AG09309 (cell line): ENCODE results near the gene SPATA33.

ENCODE experiments used
- DNase-seq: peaks from one replicate; pipeline ENCODE4 v3.0.0-alpha.2; 2010; ENCODE audit warnings: low read depth
- H3K4me3 ChIP-seq: 2 replicates; pipeline ENCODE4 v1.5.1; 2011; ENCODE audit warnings: mild to moderate bottlenecking, low read depth, low read length, moderate library complexity; ENCODE audit not compliant: control insufficient read depth
- TF ChIP-seq, protein P1 (sequence below): IDR thresholded peaks from 2 replicates; pipeline ENCODE4 v1.5.1; 2011; ENCODE audit warnings: mild to moderate bottlenecking, low read depth, low read length, inconsistent platforms; ENCODE audit not compliant: insufficient read depth, control insufficient read depth; ENCODE audit errors: missing control alignments

The SPATA33 gene

DNA sequence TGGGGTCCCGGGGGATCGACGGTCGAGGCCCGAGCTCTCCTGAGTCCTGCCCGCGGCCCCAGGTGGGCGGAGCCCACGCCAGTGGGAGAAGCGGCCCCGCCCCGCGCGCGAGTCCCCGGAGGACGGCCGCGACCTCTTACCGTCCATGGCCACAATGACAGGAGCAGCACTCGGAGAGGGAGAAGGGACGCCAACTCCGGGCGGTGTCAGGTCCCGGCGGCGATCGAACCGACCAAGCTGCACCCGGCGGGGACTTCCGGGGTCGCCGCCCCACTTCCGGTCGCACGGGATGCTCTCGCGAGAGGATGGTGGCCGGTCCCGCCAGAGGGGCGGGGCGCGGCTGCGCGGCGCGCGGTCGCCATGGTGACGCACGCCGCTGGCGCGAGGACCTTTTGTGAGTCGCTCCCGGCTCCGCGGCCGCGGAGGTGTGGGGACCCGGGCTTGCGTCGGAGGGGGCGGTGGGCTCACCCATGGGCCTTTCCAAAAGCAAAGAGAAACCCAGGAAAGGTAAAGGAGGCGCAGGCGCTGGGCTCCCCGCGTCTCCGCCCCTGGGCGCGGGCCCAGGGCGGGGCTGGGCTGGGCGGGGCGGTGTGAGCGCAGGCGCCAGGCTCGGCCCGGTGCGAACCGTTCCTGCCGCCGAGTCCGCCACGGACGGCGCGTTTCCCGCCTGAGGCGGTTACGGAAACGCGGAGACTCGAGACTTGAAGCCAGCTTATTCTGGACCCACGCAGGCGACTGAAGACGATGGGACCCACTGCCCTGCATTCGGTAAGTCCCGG, at the start of gene SPATA33, which contains the start of gene CHMP1A:
TSS of gene SPATA33 (plus strand) at position 395 of the 779 bp plus-strand sequence. CDS start at position 471, 76 bp downstream.
TSS of gene CHMP1A (minus strand) at position 267 of the 779 bp plus-strand sequence. CDS start at position 147, 120 bp downstream.
- H3K4me3 ChIP-seq, result peak within 1 kb of the TSS; percentile 86
- TF ChIP-seq, protein P1, sequence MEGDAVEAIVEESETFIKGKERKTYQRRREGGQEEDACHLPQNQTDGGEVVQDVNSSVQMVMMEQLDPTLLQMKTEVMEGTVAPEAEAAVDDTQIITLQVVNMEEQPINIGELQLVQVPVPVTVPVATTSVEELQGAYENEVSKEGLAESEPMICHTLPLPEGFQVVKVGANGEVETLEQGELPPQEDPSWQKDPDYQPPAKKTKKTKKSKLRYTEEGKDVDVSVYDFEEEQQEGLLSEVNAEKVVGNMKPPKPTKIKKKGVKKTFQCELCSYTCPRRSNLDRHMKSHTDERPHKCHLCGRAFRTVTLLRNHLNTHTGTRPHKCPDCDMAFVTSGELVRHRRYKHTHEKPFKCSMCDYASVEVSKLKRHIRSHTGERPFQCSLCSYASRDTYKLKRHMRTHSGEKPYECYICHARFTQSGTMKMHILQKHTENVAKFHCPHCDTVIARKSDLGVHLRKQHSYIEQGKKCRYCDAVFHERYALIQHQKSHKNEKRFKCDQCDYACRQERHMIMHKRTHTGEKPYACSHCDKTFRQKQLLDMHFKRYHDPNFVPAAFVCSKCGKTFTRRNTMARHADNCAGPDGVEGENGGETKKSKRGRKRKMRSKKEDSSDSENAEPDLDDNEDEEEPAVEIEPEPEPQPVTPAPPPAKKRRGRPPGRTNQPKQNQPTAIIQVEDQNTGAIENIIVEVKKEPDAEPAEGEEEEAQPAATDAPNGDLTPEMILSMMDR, result no peak
- DNase-seq, result no peak

DNA sequence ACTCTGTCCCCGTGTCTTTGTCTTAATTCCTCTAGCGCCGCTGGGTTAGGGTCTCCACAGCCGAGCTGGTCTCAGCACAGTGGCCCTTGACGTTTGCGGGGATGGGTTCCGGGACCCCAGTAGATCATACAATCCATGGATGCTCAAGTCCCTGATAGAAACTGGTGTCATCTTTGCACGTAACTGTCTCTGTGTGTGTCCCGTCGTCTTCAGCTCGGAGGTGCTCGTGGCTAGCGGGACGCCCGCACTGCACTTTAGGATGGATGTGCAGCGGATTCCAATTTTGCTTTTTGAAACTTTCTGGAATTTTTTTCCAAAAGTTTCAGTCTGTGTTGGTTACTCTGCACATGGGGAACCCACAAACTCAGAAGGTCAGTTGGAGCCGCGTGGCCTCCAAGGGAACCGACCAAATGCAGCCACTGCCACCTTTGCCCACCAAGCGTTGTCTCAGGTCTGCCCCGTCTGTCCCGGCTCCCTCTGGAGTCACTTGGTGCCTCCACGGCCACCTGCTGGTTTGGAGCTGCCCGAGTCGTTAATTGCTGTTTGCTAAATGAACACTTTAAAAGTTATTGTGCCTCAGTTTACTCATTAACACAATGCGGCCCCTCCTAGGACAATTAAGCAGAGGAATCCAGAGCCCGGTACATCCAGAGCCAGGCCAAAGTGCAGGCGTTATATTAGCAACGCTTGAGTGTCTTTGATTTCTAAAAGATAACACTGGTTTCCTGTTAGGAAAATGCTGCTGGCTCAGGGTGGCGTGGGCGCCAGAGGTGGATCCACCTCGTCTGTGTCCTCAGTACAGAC, 49.5 kb upstream of the SPATA33 start:
- H3K4me3 ChIP-seq, result no peak overlapping the region
- TF ChIP-seq, protein P1, result no peak
- no peak for DNase-seq

DNA sequence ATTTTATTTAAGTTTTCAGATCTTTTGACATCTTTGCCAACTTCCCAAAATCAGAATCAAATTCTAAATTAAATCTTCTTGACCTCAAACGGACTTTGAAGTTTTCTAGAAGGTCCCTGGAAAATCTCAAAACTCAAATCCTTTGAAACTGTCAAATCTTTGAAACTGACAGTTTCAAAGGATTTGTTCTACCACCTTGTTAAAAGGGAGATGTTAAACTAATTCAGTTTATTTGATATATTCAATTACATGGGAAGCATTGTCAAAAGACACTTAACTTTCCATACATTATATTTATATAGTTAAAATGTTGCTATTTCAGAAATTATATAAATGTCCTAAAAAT, 47.6 kb upstream of the SPATA33 start:
- no peak for DNase-seq
- TF ChIP-seq, protein P1, result no peak
- no peak overlapping the region for H3K4me3 ChIP-seq

DNA sequence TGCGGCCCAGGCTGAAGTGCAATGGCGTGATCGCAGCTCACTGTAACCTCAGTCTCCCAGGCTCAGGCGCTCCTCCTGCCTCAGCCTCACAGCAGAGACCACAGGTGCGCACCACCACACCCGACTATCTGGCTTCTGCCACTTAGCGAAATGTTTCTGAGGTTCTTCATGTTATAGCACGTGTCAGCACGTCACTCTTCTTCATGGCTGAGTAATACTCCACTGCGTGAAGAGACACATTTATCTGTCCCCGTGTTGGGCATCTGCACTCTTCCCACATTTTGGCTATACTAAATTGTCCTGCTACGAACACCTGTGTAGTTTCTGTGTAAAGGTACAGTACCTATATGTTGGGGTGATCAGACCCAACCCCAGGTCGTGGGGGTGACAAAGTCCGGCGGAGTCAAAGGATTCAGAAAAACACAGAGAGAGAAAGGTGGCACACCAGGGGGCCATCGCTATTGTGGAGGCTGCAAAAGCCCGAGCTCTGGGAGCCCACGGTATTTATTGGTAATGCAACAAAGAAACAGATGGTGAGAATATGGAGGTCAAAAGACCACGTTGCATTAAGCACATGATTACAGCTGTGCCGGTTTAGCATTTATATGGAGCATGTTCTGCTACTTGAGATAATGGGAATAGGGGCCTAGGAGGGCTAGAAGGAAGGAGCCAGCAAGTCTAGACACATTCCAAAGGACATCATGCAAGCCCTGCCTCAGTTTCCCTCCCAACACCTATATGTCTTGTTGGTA, 45.0 kb upstream of the SPATA33 start:
- TF ChIP-seq, protein P1, result no peak
- H3K4me3 ChIP-seq, result no peak overlapping the region
- no peak for DNase-seq

DNA sequence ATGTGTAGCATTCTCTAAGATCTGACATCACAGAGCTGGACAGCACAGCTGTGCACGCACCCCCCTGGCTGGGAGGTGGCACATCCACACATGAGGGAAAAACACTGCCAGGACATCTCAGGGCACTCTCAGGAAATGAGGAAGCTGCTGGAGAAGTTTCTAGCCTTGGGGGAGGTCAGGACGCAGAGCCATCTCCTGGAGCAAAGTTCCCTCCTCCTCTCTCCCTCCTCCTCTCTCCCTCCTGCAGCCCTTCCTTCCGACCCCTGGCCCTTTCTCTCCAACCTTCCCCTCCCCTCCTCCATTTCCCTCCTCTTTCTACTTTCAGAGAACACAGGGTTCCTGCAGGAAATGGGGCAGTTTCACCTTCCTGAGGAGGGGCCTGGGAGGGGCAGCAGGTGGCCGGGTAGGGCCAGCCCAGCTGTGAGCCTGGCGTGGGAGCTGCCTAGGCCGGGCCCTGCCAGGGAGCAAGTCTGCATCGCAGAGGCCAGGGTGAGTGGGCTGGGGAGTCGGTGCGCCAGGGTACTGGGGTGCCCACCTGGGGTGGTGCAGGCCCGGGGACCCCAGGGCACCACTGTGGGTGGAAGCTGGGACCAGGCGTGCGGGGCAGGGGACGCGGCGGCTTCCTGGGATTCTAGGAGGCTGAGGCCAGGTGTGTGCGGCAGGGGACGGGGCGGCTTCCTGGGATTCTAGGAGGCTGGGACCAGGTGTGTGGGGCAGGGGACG, 44.2 kb upstream of the SPATA33 start, which contains the start of gene DPEP1:
TSS of gene DPEP1 (plus strand) at position 412 of the 723 bp plus-strand sequence. CDS start 16,769 bp downstream, outside the sequence.
- H3K4me3 ChIP-seq, result no peak within 1 kb of the TSS
- no peak for DNase-seq

More for the DNA sequence above, 44.2 kb upstream of the SPATA33 start, which contains the start of gene DPEP1:
- TF ChIP-seq, protein P1, result no peak
